Glomerular endothelial cell (primary cell): Measurements from ENCODE around the gene IVNS1ABP. TPM values are rescaled to one million over a fixed set of nuclear protein-coding genes. Genes with fewer than 3 reads are reported as not detected.
"Not testable (repeated sequence)": the region's sequence is repeated elsewhere in the genome, so short reads cannot be mapped to it uniquely, and the experiment has no call there.

Experiments used
- DNase-seq: peaks from one replicate; pipeline ENCODE4 v3.0.0-alpha.2; 2011; ENCODE audit warnings: low read depth, low spot score; ENCODE audit errors: extremely low read depth
- total RNA-seq: library from RNA; depleted of rRNA; stranded (reverse); fragments of >200 nt; gene quantifications from 2 replicates; pipeline ENCODE4 v1.2.3, GENCODE V29; 2015

Gene IVNS1ABP
- total RNA-seq, 1 donor from 2014 or later: 45.9 TPM

DNA sequence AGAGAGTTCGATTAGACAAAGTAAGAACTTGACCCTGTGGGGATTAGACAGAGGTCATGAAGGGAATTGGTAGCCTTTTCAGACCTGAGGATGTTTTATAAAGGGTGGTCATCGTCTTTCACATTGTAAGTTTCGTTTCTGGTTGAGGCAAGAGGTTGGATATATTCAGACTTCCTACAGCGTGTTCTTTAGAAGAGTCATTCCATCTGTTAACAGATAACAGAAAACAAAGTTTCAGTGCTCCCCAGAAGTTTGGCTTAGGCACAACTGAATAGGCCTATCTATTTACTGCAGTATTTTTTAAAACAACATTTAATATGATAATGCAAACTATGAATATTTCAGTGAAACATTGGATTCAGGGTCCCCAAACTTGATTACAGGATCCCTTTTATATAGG lies 17.1 kb upstream of the IVNS1ABP start:
- DNase-seq: no peak

DNA sequence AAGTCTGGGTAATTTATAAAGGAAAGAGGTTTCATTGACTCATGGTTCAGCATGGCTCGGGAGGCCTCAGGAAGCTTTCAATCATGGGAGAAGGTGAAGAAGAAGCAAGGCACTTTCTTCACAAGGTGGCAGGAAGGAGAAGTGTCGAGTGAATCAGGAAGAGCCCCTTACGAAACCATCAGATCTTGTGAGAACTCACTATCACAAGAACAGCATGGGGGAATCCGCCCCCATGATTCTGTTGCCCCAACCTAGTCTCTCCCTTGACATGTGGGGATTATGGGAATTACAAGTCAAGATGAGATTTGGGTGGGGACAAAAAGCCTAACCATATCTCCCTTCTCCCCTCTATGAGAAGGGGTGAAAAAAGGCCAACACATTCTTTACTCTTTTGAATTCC lies 11.2 kb upstream of the IVNS1ABP start:
- DNase-seq: no peak

DNA sequence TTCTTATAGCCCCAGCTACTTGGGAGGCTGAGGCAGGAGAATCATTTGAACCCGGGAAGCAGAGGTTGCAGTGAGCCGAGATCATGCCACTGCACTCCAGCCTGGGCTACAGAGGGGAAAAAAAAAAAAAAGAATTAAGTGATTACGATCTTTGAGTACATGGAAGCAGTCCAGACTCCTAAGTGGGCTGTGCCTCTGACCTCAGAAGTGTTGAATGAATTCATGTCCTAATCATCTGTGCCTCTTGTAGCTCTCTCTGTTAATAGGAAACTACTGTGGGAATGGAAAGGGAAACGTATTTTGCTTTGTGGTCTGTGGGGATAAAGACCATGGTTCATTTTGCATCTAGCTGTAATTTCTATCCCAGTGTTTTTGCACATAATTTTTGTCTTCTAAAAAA lies 8.4 kb upstream of the IVNS1ABP start:
- no peak for DNase-seq

DNA sequence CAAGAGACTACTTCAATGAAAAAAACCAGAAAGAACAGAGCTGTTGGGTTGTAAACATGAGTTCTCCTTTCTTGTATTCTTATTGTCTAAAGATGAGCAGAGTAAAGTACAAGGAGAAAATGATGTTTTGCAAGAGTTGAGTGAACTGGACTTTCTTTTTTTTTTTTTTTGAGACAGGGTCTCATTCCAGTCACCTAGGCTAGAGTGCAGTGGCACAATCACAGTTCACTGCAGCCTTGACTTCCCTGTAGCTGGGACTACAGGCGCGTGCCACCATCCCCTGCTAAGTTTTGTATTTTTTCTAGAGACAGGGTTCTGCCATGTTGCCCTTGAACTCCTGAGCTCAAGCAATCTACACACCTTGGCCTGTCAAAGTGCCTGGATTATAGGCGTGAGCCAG lies 7.1 kb upstream of the IVNS1ABP start:
- no peak for DNase-seq

DNA sequence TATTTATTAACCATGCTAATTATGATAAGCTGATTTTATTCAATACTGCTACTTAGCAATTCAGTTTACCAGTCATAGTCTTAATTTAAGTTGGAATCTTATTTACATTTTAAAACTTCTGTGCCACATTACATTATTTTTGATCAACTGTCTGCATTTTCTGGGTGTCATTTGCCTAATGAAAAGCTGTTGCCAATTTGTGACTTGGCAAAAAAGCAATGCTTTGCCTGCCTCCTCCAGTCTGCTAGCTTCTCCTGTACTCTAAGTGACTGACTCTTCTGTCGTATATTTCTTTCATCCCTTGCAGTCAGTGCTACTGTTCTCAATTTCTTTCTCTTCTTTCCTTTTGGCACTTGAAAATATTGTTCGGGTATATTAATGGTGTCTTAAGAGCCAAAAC lies 5.6 kb upstream of the IVNS1ABP start:
- no peak for DNase-seq

DNA sequence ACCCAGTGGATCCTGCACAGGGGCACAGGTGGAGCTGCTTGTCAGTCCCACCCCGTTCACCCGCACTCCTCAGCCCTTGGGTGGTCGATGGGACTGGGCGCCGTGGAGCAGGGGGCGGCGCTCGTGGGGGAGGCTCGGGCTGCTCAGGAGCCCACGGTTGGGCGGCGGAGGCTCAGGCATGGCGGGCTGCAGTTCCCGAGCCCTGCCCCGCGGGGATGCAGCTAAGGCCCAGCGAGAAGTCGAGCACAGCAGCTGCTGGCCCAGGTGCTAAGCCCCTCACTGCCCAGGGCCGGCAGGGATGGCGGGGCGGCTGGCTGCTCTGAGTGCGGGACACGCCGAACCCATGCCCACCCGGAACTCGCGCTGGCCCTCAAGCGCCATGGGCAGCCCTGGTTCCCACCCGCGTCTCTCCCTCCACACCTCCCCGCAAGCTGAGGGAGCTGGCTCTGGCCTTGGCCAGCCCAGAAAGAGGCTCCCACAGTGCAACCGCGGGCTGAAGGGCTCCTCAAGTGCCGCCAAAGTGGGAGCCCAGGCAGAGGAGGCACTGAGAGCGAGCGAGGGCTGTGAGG lies 4.7 kb upstream of the IVNS1ABP start:
- DNase-seq: not testable (repeated sequence)

DNA sequence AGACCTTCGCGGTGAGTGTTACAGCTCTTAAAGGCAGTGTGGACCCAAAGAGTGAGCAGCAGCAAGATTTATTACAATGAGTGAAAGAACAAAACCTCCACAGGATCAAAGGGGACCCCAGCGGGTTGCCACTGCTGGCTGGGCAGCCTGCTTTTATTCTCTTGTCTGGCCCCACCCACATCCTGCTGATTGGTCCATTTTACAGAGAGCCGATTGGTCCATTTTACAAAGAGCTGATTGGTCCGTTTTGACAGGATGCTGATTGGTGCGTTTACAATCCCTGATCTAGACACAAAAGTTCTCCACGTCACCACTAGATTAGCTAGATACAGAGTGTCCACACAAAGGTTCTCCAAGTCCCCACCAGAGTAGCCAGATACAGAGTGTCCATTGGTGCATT lies 4.1 kb upstream of the IVNS1ABP start:
- DNase-seq: not testable (repeated sequence)

DNA sequence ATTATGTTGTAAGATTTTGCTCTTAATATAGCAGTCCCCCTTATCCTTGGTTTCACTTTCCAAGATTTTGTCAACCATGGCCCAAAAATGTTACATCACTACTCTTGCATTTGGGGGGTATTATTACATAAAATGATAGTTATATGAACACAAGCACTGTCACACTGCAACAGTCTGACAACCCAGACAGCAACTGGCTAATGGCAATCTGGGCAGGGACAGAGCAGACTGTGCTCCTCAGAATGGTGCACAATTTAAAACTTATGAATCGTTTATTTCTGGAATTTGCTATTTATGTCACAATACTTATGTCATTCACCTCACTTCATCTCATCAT lies 2.1 kb upstream of the IVNS1ABP start:
- no peak for DNase-seq

DNA sequence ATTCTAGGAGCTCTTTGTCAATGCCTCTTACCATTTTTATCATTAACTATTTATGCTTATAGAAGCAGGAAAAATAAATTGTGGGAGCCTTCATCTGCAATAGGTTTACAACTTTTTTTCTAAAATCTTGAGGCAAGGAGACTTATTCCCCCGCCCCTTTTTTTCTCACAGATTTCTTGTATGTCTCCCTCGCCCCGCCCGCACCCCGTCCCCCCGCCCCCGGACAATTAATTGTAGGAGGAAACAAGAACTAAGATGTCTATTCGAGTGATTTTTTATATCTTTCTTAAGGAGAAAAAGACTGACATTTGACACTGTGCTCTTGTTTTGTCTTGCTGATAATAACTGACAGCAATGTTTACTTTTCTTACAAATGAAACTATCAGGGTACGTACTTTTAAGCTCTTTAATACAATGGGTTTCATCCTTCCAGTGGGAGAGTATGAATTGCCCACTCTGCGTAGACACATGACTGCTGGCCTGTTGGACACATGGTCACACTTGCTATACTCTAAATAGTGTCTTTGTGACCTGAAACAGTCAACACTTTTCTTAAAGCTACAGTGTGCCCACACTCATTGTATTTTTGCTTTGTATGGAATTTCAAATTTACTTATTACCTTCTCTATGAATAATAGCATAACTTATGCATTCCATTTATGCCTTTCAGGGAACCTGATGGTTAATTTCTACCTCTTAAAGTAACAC lies 1.5 kb upstream of the IVNS1ABP start:
- no peak for DNase-seq

DNA sequence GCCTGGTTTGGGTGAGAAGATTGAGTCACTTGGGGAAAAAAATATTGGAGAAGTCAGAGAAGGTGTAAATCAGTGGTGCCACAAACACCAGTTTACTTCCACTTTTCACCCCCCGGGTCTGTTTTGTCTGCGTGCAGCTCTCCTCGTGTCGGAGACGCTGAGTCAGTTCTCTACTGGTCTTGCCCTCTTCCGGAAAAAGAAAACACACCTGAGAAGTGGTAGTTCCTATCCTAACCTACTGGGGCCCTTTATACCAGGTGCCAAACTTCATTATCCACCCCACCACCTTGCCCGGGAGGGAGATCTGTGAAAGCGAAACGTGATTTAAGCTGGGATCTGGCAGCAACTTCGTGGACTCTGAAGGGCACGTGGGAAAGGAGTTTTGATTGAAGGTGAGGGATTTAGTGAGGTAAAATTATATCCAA lies 855 bp upstream of the IVNS1ABP start:
- no peak for DNase-seq

DNA sequence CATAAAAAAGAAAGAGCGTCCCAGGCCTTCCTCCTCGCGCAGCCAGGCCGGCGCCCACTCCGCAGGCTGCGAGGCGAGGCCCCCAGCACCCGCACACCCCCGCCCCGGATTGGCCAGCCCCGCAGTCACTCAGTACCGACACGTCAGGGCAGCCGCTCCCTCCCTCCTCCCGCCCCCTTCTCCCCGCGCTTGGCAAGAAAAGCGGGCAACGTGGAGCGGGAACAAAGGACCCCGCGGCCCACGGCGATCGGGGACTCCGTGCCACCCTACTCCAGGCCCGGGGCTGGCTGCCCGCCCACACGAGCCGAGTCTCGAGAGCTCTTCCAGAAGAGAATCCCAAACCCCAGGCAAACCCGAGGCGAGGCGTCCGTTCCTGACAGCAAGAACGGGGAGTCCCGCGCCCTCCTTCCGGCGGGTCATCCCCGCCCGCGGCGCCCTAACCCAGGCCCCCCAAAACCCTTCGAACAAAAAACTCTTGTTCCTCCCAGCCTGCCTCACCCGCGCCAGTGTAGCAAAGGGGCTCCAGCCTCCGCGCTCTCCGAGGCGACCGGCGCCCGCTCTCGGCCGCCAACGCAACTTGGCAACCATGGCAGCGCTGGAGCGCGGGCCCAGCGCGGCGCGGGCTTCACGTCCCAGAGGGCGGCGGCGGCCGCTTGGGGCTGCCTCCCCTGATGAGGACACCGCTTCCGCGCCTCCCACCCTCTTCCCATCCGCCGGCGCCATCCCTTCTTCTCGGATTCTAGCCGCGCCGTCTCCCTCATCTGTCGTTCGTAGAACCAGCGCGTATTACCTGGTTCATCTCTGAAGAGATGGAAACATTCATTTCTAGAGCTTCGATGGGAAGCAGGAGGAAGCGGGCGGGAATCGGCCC lies 645 bp downstream of the IVNS1ABP start:
- DNase-seq: no peak

DNA sequence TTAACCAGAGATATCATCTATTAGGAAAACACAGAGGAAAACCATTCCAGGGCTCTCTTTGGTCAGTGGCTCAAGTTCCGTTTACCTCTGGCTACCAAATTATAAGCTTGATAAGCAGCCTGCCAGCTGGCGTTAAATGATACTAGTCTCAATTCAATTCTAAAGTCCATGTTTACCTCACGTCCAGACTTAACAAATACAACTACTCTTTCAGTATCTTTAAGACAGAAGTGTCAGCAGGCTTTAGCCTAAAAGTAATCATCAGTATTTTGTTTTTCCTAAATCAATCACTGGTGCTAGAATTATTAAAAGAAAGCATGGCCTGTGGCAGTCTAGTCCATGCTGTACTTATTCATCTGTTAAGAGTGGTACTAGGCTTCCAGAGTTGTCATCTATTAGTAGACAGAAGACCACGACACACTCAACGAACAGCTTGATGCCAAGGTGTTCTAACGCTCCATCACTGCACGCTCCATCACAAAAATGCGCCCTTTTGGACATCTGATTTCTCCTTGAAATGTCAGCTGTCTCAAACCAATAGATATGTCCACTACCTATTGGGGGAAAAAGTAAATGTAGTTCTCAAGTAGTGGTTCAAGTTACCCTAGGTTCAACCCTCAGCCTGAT lies 1.5 kb downstream of the IVNS1ABP start:
- DNase-seq: no peak

DNA sequence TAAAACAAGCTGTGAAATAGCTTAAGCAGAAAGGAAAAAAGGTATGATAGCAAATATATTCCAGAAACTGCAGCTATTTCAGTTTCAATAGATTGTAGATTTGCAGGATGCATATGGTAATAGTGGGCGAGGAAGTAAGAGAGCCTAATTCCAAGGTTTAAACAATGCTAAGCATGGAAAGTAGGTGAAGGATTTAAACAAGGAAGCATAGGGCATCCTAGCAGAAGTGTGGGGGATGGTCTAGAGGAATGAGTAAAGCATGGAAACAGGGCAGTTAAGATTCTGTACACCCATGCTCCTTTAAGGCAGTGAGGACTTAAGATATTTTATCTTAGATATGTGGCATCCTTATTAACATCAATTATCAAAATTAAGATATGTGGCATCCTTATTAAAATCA lies 2.6 kb downstream of the IVNS1ABP start:
- DNase-seq: no peak

DNA sequence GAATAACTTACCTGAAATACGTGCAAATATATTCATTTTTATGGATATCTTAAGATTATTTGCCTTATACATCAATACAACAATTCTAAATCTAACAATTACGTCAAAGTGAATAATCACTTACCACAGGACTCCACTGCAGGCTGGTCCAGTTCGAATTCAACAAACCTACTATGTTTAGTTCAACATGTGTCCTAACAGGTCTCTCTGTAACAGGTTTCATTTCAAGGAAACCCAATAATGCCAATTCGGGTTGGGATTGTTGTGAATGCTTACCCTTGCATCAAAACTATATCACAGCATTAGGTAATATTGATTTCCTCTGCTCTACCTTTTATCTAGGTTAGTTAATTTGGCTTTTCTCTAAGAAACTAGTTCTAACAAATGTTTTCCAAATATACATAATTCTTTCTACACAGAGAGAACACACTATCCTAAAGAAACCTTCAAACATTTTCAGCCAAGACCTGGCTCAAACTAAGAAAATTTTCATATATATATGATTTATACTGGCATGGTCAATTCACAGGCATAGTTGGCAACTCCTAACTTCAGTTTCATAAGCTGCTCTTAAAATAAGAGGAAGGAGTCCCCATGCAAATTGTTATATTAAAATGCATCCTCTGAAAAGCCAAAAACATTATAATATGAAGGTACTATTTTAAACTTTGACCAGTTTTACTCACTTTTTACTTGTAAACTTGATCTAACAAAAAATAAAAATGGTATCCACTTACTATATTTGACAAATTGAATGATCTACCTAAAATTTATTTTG lies 4.5 kb downstream of the IVNS1ABP start:
- no peak for DNase-seq

DNA sequence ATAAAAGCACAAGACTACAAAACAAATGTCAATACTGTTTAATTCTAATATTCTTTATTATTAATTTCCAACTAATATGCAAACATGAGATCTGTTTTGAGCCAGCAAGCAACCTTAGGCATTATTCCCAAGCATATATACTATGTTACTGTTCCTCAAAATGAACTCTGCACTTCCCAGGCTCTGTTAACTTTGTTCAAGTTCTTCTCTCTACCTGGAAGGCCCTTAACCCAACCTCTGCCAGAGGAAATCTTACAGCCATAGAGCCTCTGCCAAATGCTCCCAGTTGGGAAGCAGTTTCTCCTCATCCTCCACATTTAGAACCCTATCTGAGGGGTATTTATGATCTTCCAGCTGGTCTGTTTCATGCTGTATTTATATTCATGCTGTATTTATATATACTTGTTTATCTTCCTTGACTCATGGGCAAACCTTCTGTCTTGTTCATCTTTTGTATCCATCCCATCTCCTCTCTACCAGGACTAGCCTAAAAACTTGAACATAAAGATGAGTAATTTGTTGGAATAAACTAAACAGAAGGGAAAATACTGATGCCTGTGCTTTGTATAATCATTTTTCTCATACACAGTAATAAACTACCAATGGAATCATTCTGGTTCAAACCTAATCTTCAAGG lies 5.3 kb downstream of the IVNS1ABP start:
- DNase-seq: no peak

DNA sequence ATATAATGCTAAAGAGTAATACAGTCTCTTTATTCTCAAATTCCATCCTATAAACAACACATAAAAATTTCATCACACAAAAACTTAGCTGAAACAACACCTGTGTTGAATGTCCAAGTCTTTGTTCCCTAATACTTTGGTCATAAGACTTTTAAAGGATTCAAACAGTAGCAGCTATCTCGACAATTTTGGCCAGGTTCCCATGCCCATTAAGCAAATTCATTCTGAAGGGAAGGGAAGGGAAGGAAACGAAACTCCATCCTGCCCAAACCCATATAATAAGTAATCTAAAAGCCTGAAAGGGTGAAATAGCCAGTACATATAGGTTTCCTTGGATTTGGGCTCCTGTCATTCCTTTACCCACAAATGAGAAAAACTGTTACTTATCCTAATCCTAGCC lies 7.5 kb downstream of the IVNS1ABP start:
- no peak for DNase-seq

DNA sequence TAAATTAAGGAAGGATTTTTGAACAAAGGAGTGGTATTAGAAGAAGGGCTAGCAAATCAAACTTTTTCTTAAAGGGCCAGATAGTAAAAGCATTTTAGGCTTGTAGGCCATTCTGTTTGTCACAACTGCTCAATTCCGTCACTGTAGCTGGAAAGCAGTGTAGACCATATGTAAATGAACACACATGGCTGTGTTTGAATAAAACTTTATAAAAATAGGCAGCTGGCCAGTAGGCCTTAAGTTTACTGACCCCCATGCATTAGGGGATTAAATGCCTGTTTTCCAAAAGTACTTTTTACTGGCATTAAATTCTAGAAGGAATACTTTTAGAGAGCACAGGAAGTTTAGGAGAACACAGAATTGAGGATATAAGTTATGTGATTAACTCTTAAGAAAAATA lies 8.9 kb downstream of the IVNS1ABP start:
- DNase-seq: no peak

DNA sequence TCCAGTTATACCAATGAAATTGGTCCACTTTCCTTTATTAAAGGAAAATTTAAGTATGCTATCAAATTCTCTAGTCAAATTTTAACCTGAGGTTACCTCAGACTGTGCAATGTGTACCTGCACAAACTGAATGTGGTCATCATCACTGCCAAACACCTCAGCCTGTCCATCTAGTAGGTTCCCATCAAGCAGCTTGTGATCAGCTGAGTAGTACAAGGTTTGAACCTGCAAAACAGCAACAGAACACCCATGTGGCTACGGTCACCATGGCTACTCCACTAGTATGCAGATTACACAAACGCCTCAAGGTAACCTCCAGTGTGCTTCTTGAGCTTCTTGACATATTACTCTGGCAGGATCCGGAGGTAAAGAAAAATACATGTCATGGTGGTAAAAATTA lies 11.6 kb downstream of the IVNS1ABP start:
- DNase-seq: no peak

DNA sequence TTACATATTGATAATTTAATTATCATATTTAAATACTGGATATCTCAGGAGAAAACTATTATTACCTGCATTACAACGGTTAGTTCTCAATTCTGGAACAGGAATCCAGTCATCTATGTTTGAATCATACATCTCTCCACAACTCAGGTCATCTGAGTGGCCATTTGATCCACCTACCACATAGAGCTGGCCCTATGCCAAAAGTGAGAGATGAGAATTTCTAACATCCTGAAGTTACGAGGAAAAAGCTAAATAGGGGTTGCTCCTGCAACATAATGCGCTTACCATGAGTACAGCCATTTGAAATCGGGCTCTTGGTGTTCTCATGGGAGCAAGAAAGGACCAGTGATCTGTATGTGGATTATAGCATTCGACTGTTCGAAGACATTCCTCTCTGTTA lies 16.9 kb downstream of the IVNS1ABP start:
- DNase-seq: no peak

DNA sequence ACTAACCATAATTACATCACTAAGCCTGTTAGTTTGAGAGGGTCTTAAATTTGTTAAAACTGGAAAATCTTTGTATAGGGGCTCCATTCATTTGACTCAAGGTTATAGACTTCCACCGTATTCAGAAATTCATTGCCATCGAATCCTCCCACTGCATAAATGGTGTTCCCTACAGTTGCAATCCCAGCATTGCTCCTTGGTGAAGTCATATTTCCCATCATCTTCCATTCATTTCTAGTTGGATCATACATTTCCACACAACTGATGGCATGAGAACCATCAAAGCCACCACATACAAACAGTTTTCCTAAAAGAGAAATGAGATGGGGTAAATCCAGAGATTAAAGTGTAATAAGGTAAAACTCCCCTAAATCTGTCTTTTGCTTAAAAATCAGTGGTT lies 19.1 kb downstream of the IVNS1ABP start:
- DNase-seq: no peak
